GM23338 (cell line): Measurements from ENCODE around the gene SNTG2. TPM values are rescaled to one million over a fixed set of nuclear protein-coding genes. Genes with fewer than 3 reads are reported as not detected.

ENCODE experiments used
- ATAC-seq: fragments of 200-7000 bp; cut with Tn5 transposase; 3 replicates; pipeline ENCODE4 v1.9.1; 2020
- DNase-seq: peaks from one replicate; pipeline ENCODE4 v3.0.0-alpha.2; 2015; ENCODE audit warnings: low spot score
- H2AFZ ChIP-seq: fragments of 200-600 bp; sonication (generic); 2 replicates; pipeline ENCODE4 v1.8.0; 2016; ENCODE audit warnings: antibody characterized with exemption, mild to moderate bottlenecking, moderate library complexity
- H3F3A ChIP-seq: fragments of 200-600 bp; sonication (generic); replicated peaks from 2 replicates; pipeline ENCODE4 v1.8.0; 2017; ENCODE audit warnings: antibody characterized with exemption, mixed run types, low read depth
- H3K27ac ChIP-seq: fragments of 200-600 bp; sonication (generic); 2 replicates; pipeline ENCODE4 v1.6.1; 2016; ENCODE audit warnings: low read depth
- H3K27me3 ChIP-seq: fragments of 200-600 bp; sonication (generic); 2 replicates; pipeline ENCODE4 v1.8.0; 2016; ENCODE audit warnings: mild to moderate bottlenecking, mixed run types, moderate library complexity; ENCODE audit not compliant: insufficient read depth
- H3K36me3 ChIP-seq: fragments of 200-600 bp; sonication (generic); 2 replicates; pipeline ENCODE4 v1.8.0; 2016; ENCODE audit warnings: mild to moderate bottlenecking; ENCODE audit not compliant: insufficient read depth
- H3K4me1 ChIP-seq: fragments of 200-600 bp; sonication (generic); 2 replicates; pipeline ENCODE4 v1.8.0; 2016; ENCODE audit warnings: mild to moderate bottlenecking, moderate library complexity; ENCODE audit not compliant: insufficient read depth
- H3K4me2 ChIP-seq: fragments of 200-600 bp; sonication (generic); 2 replicates; pipeline ENCODE4 v1.7.1; 2017; ENCODE audit warnings: mixed run types
- H3K4me3 ChIP-seq: fragments of 200-600 bp; sonication (generic); 2 replicates; pipeline ENCODE4 v1.6.1; 2016; ENCODE audit warnings: mixed run types
- H3K79me2 ChIP-seq: fragments of 200-600 bp; sonication (generic); replicated peaks from 2 replicates; pipeline ENCODE4 v1.8.0; 2017; ENCODE audit warnings: mild to moderate bottlenecking; ENCODE audit not compliant: insufficient read depth
- H3K9me2 ChIP-seq: fragments of 200-600 bp; sonication (generic); 2 replicates; pipeline ENCODE4 v1.8.0; 2017; ENCODE audit not compliant: insufficient read depth
- H4K20me1 ChIP-seq: fragments of 200-600 bp; sonication (generic); replicated peaks from 2 replicates; pipeline ENCODE4 v1.8.0; 2017; ENCODE audit warnings: mild to moderate bottlenecking; ENCODE audit not compliant: insufficient read depth
- H3K27ac Mint-ChIP-seq: 2 replicates; pipeline ENCODE4 v1.8.0; 2020; ENCODE audit warnings: inconsistent platforms, mild to moderate bottlenecking, moderate library complexity, mixed read lengths
- H3K27me3 Mint-ChIP-seq: 3 replicates; pipeline ENCODE4 v1.8.0; 2022; ENCODE audit warnings: low read depth, mild to moderate bottlenecking, moderate library complexity, mixed read lengths, inconsistent platforms; ENCODE audit not compliant: insufficient read depth, poor library complexity
- H3K36me3 Mint-ChIP-seq: 3 replicates; pipeline ENCODE4 v1.8.0; 2021; ENCODE audit warnings: low read depth, mild to moderate bottlenecking, inconsistent platforms, moderate library complexity, mixed read lengths
- H3K4me1 Mint-ChIP-seq: 3 replicates; pipeline ENCODE4 v1.8.0; 2020; ENCODE audit warnings: mild to moderate bottlenecking, inconsistent platforms, mixed read lengths
- H3K4me3 Mint-ChIP-seq: 3 replicates; pipeline ENCODE4 v1.8.0; 2021; ENCODE audit warnings: moderate library complexity, mild to moderate bottlenecking, inconsistent platforms, mixed read lengths
- H3K9me3 Mint-ChIP-seq: 3 replicates; pipeline ENCODE4 v1.8.0; 2020; ENCODE audit warnings: moderate library complexity, mild to moderate bottlenecking, inconsistent platforms, mixed read lengths
- CREB1 ChIP-seq: fragments of 250-450 bp; sonication (Bioruptor Pico); IDR thresholded peaks from 2 replicates; pipeline ENCODE4 v1.5.0; 2020; ENCODE audit warnings: low read depth, mild to moderate bottlenecking, moderate library complexity
- EZH2 ChIP-seq: fragments of 200-600 bp; sonication (generic); IDR thresholded peaks from one replicate; pipeline ENCODE4 v1.8.0; 2017; ENCODE audit warnings: antibody characterized with exemption, mild to moderate bottlenecking, low read depth; ENCODE audit not compliant: unreplicated experiment
- EZH2phosphoT487 ChIP-seq: fragments of 200-600 bp; sonication (generic); IDR thresholded peaks from one replicate; pipeline ENCODE4 v1.8.1; 2018; ENCODE audit warnings: antibody characterized with exemption; ENCODE audit not compliant: unreplicated experiment
- NANOG ChIP-seq: IDR thresholded peaks from 2 replicates; pipeline ENCODE4 v1.6.1; 2016; ENCODE audit warnings: antibody characterized with exemption, borderline replicate concordance
- POLR2AphosphoS5 ChIP-seq: IDR thresholded peaks from 2 replicates; pipeline ENCODE4 v1.6.1; 2016; ENCODE audit warnings: antibody characterized with exemption, low read depth
- ZNF331 ChIP-seq: fragments of 250-450 bp; sonication (Bioruptor Pico); IDR thresholded peaks from 2 replicates; pipeline ENCODE4 v1.5.0; 2020; ENCODE audit warnings: low read depth, mild to moderate bottlenecking, moderate library complexity
- polyA plus RNA-seq: library from polyadenylated mRNA; unstranded; fragments of >200 nt; fragmentation: Nextera tagmentation; extraction: Ambion mirVana; gene quantifications from 2 replicates; pipeline ENCODE4 v1.2.1, GENCODE V29; 2016
- total RNA-seq: library from RNA; depleted of rRNA; stranded (reverse); fragments of >200 nt; shearing (Covaris generic); gene quantifications from 2 replicates; pipeline ENCODE4 v1.2.3, GENCODE V29; 2014
- TF ChIP-seq, protein P1 (sequence below): fragments of 250-450 bp; sonication (Bioruptor Pico); IDR thresholded peaks from 2 replicates; pipeline ENCODE4 v1.5.0; 2020; ENCODE audit warnings: mild to moderate bottlenecking, moderate library complexity

The SNTG2 gene
- total and polyA plus RNA-seq, 2 experiments from 2014 or later = 27.5 to 60.4 TPM

DNA sequence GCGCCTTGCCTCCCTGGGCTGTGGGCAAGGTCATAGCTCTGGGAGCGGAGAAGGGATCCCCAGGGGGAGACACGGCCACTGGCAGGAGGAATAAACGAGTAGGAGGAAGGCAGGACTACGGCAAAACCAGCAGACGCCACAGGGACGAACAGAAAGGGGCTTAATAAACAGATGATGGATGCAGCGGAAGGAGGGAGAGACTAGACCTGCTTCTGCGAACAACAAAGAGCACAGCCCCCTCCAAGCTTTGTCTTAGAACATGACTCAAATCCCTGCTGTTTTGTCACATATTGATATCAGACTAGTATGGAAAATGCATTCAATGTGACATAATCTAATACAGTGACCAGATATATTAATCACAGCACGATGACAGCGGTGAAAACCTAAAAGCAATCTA, 306.7 kb downstream of the SNTG2 start:
- Histone ChIP-seq H3K36me3 (no peaks in the 10 kb centered on the region), H3K4me2 (no peak overlapping the region), H3K9me2 (0 out of 2 replicates have a peak, but pooled peaks cover 5% of the 10 kb centered on the region), H3K79me2 (no peaks in the 10 kb centered on the region), H3K27me3 (no peaks in the 10 kb centered on the region), H3K27ac (no peak overlapping the region), H3K4me3 (no peak overlapping the region), H3F3A (no peaks in the 10 kb centered on the region), H2AFZ (no peak overlapping the region), H4K20me1 (no peaks in the 10 kb centered on the region), H3K4me1 (no peaks in the 10 kb centered on the region)
- H3K27ac Mint-ChIP-seq = peak overlapping the region; percentile 51; the same call in 1 of the 2 replicates
- H3K4me1 Mint-ChIP-seq = peaks cover 9% of the 10 kb centered on the region; the same call in 2 of the 3 replicates
- no peak overlapping the region for H3K4me3 Mint-ChIP-seq
- DNase-seq (no peak), ATAC-seq (no peak; the same call in 2 of the 3 replicates)
- no peaks in the 10 kb centered on the region for H3K36me3 Mint-ChIP-seq
- no peaks in the 10 kb centered on the region for H3K9me3 Mint-ChIP-seq
- TF ChIP-seq ZNF331 (CRISPR knock-in tag) (no peak), POLR2AphosphoS5 (no peak), EZH2 (no peak), EZH2phosphoT487 (no peak), CREB1 (no peak), NANOG (no peak)
- TF ChIP-seq, protein P1, sequence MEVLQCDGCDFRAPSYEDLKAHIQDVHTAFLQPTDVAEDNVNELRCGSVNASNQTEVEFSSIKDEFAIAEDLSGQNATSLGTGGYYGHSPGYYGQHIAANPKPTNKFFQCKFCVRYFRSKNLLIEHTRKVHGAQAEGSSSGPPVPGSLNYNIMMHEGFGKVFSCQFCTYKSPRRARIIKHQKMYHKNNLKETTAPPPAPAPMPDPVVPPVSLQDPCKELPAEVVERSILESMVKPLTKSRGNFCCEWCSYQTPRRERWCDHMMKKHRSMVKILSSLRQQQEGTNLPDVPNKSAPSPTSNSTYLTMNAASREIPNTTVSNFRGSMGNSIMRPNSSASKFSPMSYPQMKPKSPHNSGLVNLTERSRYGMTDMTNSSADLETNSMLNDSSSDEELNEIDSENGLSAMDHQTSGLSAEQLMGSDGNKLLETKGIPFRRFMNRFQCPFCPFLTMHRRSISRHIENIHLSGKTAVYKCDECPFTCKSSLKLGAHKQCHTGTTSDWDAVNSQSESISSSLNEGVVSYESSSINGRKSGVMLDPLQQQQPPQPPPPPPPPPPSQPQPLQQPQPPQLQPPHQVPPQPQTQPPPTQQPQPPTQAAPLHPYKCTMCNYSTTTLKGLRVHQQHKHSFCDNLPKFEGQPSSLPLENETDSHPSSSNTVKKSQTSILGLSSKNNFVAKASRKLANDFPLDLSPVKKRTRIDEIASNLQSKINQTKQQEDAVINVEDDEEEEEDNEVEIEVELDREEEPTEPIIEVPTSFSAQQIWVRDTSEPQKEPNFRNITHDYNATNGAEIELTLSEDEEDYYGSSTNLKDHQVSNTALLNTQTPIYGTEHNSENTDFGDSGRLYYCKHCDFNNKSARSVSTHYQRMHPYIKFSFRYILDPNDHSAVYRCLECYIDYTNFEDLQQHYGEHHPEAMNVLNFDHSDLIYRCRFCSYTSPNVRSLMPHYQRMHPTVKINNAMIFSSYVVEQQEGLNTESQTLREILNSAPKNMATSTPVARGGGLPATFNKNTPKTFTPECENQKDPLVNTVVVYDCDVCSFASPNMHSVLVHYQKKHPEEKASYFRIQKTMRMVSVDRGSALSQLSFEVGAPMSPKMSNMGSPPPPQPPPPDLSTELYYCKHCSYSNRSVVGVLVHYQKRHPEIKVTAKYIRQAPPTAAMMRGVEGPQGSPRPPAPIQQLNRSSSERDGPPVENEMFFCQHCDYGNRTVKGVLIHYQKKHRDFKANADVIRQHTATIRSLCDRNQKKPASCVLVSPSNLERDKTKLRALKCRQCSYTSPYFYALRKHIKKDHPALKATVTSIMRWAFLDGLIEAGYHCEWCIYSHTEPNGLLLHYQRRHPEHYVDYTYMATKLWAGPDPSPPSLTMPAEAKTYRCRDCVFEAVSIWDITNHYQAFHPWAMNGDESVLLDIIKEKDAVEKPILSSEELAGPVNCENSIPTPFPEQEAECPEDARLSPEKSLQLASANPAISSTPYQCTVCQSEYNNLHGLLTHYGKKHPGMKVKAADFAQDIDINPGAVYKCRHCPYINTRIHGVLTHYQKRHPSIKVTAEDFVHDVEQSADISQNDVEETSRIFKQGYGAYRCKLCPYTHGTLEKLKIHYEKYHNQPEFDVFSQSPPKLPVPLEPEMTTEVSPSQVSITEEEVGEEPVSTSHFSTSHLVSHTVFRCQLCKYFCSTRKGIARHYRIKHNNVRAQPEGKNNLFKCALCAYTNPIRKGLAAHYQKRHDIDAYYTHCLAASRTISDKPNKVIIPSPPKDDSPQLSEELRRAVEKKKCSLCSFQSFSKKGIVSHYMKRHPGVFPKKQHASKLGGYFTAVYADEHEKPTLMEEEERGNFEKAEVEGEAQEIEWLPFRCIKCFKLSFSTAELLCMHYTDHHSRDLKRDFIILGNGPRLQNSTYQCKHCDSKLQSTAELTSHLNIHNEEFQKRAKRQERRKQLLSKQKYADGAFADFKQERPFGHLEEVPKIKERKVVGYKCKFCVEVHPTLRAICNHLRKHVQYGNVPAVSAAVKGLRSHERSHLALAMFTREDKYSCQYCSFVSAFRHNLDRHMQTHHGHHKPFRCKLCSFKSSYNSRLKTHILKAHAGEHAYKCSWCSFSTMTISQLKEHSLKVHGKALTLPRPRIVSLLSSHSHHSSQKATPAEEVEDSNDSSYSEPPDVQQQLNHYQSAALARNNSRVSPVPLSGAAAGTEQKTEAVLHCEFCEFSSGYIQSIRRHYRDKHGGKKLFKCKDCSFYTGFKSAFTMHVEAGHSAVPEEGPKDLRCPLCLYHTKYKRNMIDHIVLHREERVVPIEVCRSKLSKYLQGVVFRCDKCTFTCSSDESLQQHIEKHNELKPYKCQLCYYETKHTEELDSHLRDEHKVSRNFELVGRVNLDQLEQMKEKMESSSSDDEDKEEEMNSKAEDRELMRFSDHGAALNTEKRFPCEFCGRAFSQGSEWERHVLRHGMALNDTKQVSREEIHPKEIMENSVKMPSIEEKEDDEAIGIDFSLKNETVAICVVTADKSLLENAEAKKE = no peak
- peaks cover 4% of the 10 kb centered on the region for H3K27me3 Mint-ChIP-seq

DNA sequence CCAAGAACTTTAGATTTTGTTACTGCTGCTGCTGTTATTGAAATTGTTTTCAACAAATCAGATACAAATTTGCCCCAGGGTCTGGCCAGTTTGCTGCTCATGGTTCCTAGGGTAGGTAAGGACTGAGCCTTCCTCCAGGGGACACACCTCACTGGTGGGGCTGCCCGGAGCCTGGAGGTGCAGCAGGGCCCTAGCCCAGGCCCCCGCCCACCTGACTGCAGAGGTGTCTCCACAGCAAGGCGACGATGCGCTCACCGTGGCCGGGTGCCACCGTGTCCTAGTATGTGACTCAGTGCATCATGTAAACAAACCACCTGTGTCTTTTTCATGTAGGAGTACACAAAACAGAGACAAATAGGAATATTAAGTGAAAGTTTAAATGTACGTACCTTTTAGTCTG, 309.1 kb downstream of the SNTG2 start:
- no peak overlapping the region for H2AFZ ChIP-seq
- H3K4me3 ChIP-seq = no peak overlapping the region
- Mint-ChIP-seq H3K4me1 (peaks cover 7% of the 10 kb centered on the region; the same call in 2 of the 3 replicates), H3K4me3 (no peak overlapping the region), H3K27me3 (peaks cover 4% of the 10 kb centered on the region), H3K9me3 (no peaks in the 10 kb centered on the region), H3K36me3 (no peaks in the 10 kb centered on the region), H3K27ac (no peak overlapping the region)
- no peaks in the 10 kb centered on the region for H3F3A ChIP-seq
- H3K27ac ChIP-seq = no peak overlapping the region
- H3K36me3 ChIP-seq = no peaks in the 10 kb centered on the region
- no peaks in the 10 kb centered on the region for H3K79me2 ChIP-seq
- H4K20me1 ChIP-seq = no peaks in the 10 kb centered on the region
- DNase-seq = no peak
- no peaks in the 10 kb centered on the region for H3K4me1 ChIP-seq
- 0 out of 2 replicates have a peak, but pooled peaks cover 5% of the 10 kb centered on the region for H3K9me2 ChIP-seq
- no peak overlapping the region for H3K4me2 ChIP-seq
- no peaks in the 10 kb centered on the region for H3K27me3 ChIP-seq
- ATAC-seq = peak; percentile 64
- TF ChIP-seq, protein P1 = no peak
